Large intestine (tissue), 3 donors: ENCODE data around the gene GLUD1. TPM values are rescaled to one million over a fixed set of nuclear protein-coding genes. Genes with fewer than 3 reads are reported as not detected.
A peak's percentile ranks its signal among the peaks of the same experiment; 100 is the strongest.

Experiments used
- DNase-seq, 2 donors: peaks; one replicate each; pipeline versions ENCODE4 v3.0.0 to v3.0.0-alpha.2; 2013
- H3K27ac ChIP-seq: one replicate; pipeline ENCODE4 v1.5.1; 2013; ENCODE audit warnings: low read length
- H3K27me3 ChIP-seq: 2 replicates; pipeline ENCODE4 v1.6.1; 2013; ENCODE audit warnings: low read length; ENCODE audit not compliant: control insufficient read depth, insufficient read depth
- H3K36me3 ChIP-seq: 2 replicates; pipeline ENCODE4 v1.6.1; 2013; ENCODE audit warnings: low read length; ENCODE audit not compliant: control insufficient read depth, insufficient read depth
- H3K4me1 ChIP-seq: one replicate; pipeline ENCODE4 v1.6.1; 2013; ENCODE audit warnings: low read length; ENCODE audit not compliant: control insufficient read depth, insufficient read depth
- H3K4me3 ChIP-seq: one replicate; pipeline ENCODE4 v1.5.1; 2013; ENCODE audit warnings: low read length
- H3K9me3 ChIP-seq: one replicate; pipeline ENCODE4 v1.6.1; 2013; ENCODE audit warnings: mild to moderate bottlenecking, low read depth, low read length, moderate library complexity; ENCODE audit not compliant: control insufficient read depth
- WGBS: methylation state at CpG from one replicate; pipeline ENCODE4 v1.1.5; 2013; ENCODE audit warnings: low lambda C conversion rate; ENCODE audit not compliant: insufficient coverage; 5-methylcytosine and 5-hydroxymethylcytosine counted together
- polyA plus RNA-seq: library from polyadenylated mRNA; unstranded; fragments of 120-200 nt; gene quantifications from one replicate; pipeline ENCODE4 v1.2.1, GENCODE V29; 2013

GLUD1 gene
- polyA plus RNA-seq, 1 donor, result 142 TPM

DNA sequence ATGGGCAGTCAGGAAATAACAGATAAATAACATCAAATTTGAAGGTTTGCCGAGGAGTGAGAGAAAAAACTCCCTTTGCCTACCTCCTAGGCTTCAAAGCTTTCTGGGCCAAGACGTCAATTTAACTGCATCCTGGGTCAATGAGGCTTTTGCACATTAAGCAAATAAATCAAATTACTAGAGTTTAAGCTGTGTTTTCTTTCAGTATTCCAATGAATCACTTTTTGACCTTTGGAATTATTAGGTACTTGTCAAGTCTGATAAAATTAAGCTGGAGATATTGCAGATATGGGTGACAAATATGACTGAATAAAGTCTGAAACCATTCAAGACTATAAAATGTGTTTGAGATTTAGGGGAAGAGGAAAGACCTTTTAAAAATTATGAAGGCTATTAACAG lies 22.2 kb downstream of the GLUD1 start:
- DNase-seq, result peak in 1 of 2 donors; percentile 25
- H3K27me3 ChIP-seq, result no peaks in the 10 kb centered on the region
- no peaks in the 10 kb centered on the region for H3K9me3 ChIP-seq
- H3K4me1 ChIP-seq, result peaks cover 10% of the 10 kb centered on the region
- WGBS, result no CpG with 5 or more reads among the region's 2 CpGs
- no peak overlapping the region for H3K27ac ChIP-seq
- peaks cover 40% of the 10 kb centered on the region for H3K36me3 ChIP-seq
- H3K4me3 ChIP-seq, result no peak overlapping the region

DNA sequence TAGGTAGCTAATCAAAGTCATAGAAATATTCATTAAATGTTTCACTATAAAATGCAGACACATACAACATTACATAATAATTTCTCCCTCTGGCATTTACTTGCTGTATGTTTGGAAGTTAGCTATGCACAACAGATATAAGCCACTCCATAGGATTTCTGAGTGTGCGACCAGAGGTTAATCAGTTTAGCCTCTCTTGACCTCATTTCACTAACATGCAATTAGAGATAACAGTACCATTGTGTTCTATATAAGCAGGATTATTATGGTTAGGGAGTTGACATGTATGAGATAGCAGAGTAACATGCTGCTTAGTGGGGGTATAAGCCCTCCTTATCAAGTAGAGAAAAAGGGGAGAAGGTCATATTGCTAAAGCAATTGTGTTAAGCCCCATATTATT lies 26.4 kb downstream of the GLUD1 start:
- no peaks in the 10 kb centered on the region for H3K9me3 ChIP-seq
- no peak overlapping the region for H3K4me3 ChIP-seq
- DNase-seq, result peak in 1 of 2 donors; percentile 28
- H3K36me3 ChIP-seq, result peaks cover 68% of the 10 kb centered on the region
- WGBS, result no CpG with 5 or more reads among the region's 1 CpG
- H3K4me1 ChIP-seq, result peaks cover 24% of the 10 kb centered on the region
- no peaks in the 10 kb centered on the region for H3K27me3 ChIP-seq
- no peak overlapping the region for H3K27ac ChIP-seq

DNA sequence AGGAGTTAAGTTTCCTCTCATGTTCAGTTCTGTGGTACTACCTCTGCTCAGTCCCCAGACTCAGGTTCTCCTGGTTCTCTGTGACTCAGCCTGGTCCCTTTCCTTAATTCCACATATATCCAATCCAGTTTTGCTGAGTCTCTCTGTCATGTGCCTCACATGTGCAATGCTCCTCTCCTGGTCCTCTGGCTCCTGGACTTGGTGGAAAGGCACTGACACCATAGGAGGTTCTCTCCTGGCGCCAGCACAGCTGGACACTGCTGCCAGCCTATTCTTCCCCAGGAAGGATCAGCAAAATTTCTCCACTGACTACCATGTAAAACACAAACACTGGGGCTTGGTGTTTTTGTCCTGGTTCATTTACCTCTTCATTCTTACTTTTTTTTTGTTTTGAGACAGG lies 27.8 kb downstream of the GLUD1 start:
- WGBS, result no CpG with 5 or more reads among the region's 1 CpG
- H3K27me3 ChIP-seq, result no peaks in the 10 kb centered on the region
- H3K4me1 ChIP-seq, result peaks cover 19% of the 10 kb centered on the region
- H3K27ac ChIP-seq, result no peak overlapping the region
- no peaks in the 10 kb centered on the region for H3K9me3 ChIP-seq
- H3K36me3 ChIP-seq, result peaks cover 66% of the 10 kb centered on the region
- no peak overlapping the region for H3K4me3 ChIP-seq
- DNase-seq, result no peak

DNA sequence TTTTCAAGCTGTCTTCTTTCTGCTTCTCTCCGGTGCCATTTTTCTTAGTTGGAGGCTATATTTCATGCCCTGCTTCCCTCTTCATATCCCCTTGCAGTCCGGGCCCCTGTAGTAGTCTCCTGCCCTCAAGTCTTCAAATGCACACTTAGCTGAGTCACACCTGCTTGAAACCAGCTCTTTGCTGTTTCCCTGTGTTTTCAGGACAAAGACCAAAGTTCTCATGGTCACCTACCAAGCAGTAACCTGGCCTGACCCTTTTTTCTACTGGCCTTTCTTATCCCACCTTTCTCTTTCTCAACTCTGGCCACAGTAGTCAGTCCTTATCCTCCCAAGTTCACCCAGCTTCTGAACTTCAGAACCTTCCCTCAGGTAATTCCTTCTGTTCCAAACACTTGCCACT lies 28.5 kb downstream of the GLUD1 start:
- no peaks in the 10 kb centered on the region for H3K9me3 ChIP-seq
- H3K27ac ChIP-seq, result no peak overlapping the region
- H3K36me3 ChIP-seq, result peaks cover 69% of the 10 kb centered on the region
- no peak overlapping the region for H3K4me3 ChIP-seq
- peak; percentile 58 to 74 for DNase-seq
- no peaks in the 10 kb centered on the region for H3K27me3 ChIP-seq
- no CpG with 5 or more reads among the region's 2 CpGs for WGBS
- H3K4me1 ChIP-seq, result peaks cover 18% of the 10 kb centered on the region

DNA sequence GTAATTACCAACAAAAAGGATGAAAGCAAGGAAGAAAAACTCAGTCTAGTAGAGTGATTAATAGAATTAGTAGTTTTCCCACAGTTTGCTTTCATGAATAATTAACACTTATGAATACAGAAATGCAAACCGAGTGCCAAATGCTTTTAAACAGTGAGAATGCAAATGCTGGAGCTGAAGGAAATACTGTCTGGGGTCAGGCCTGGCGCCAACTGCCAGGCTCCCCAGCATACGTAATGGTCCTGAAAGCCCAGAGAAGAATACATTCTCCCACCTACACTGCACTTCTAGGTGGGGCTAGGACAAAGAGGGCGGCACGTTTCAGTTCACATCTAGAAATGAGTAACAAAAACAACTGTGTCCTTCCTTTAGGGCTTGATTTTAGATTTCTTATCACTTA lies 30.0 kb downstream of the GLUD1 start:
- Histone ChIP-seq H3K27me3 (no peaks in the 10 kb centered on the region), H3K4me1 (peaks cover 18% of the 10 kb centered on the region), H3K4me3 (no peak overlapping the region), H3K27ac (no peak overlapping the region), H3K36me3 (peaks cover 71% of the 10 kb centered on the region), H3K9me3 (no peaks in the 10 kb centered on the region)
- WGBS, result no CpG with 5 or more reads among the region's 5 CpGs
- no peak for DNase-seq

DNA sequence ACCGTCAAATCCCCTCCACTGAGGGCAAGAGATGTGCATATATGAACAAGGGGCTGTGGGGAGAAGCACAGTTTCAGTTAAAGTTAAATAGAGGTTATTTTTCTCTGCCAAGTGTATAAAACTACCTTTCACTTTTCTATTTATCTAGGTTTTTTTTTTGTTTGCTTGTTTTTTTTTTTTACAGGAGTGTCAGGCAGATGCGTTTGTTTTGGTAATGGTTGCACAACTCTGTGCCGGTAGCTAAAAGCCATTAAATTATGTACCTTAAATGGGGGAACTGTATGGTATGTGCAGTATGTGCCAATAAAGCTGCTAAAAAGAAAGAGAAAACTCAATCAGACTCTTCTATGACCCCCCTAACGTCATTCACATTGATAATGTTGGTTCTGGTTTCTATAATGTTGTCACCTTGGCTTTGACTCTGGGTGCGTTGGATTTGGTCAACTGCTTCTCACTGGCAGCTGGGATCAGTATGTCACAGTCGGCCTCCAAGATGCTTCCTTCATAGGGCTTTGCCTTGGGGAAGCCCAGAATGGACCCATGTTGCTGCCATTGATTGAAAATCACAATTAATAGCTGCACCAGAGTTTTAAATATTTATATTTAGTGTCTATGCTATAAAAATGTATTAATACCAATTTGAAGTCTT lies 34.2 kb downstream of the GLUD1 start:
- H3K4me1 ChIP-seq, result no peaks in the 10 kb centered on the region
- no peaks in the 10 kb centered on the region for H3K27me3 ChIP-seq
- no peaks in the 10 kb centered on the region for H3K9me3 ChIP-seq
- H3K36me3 ChIP-seq, result peaks cover 76% of the 10 kb centered on the region
- DNase-seq, result no peak
- H3K4me3 ChIP-seq, result no peak overlapping the region
- H3K27ac ChIP-seq, result no peak overlapping the region
- WGBS, result 100% methylated on average over 2 of the region's 6 CpGs

DNA sequence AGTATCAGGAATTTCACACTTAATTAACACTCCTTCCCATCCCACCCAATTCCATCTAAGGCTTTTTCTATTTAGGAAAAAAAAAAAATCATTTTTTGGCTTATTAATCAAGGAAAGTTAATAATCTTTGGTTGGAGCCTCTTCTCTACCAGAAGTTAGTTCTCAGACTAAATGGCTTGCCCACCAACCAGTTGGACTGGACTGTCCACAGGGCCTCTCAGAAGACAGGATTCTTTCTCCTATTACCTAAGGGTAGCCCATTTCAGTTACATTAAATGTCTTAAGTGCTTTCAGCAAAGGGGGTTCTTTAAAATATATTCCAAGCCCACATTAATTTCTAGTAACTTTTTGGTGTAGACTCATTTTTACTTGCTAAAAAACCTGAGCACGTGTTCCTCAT lies 35.2 kb downstream of the GLUD1 start:
- Histone ChIP-seq H3K27me3 (no peaks in the 10 kb centered on the region), H3K4me3 (no peak overlapping the region), H3K36me3 (peaks cover 78% of the 10 kb centered on the region), H3K4me1 (no peaks in the 10 kb centered on the region), H3K9me3 (no peaks in the 10 kb centered on the region), H3K27ac (no peak overlapping the region)
- WGBS, result 88% methylated on average over 1 of the region's 1 CpG
- no peak for DNase-seq

DNA sequence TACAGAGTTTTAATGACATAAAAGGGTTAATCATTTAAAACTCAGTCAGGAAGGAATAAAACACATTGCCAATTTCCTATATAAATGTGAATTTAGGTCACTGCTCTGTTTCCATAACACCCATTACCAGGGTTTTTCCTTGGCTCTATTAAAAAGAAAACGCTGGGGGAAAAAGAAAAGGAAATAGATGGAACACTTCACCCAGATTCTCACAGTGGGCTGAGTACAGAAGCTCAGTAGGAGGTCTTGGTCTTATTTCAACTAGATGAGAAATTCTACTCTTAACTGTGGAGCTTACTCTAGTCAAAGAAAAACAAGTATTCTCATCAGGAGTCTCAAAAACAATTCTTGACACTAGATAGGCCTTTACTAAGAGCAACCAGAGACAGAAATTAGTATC lies 36.5 kb downstream of the GLUD1 start:
- H3K36me3 ChIP-seq, result peaks cover 79% of the 10 kb centered on the region
- H3K4me3 ChIP-seq, result no peak overlapping the region
- no peaks in the 10 kb centered on the region for H3K27me3 ChIP-seq
- H3K4me1 ChIP-seq, result no peaks in the 10 kb centered on the region
- WGBS, result no CpG with 5 or more reads among the region's 1 CpG
- H3K27ac ChIP-seq, result no peak overlapping the region
- no peak for DNase-seq
- H3K9me3 ChIP-seq, result no peaks in the 10 kb centered on the region

DNA sequence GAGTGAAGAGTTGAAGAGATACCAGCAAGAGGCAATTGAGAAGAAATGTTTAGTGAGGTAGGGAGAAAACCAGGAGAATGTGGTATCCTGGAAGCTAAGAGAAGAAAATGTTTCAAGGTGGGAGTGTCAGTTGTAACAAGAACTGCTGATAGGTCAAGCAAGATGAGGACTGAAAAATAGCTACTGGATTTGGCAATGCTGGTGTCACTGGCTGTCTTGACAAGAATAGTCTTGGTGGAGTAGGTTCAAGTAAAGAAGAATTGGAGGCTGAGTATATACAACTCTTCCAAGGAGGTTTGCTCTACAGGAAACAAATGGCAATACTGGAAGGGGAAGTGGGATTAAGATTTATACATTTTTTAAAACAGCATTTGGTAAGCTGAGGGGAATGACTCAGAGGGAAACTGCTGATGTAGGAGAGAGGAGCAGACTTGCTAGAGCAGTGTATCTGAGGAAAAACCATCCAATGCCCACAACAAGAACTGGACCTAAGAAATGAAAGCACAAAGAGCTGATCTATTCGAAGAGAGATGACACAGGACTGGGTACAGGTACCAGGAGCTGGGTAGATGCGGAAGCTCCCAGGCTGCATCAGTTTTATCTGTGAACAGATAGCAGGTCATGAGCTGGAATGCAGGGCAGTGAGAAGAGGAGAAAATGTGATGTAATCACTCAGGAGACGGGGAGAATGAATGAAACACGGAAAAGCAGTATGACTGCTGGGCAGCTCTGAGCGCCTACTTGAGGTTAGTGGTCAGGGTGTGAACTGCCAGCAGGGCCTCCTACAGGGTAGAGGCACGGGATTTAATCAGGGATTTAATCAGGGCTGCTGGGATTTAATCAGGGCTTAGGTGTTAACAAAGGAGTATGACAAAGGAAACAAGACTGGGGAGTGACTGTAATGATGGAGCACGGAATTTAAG lies 40.0 kb downstream of the GLUD1 start:
- H3K4me1 ChIP-seq, result no peaks in the 10 kb centered on the region
- DNase-seq, result no peak
- no peaks in the 10 kb centered on the region for H3K27me3 ChIP-seq
- H3K9me3 ChIP-seq, result no peaks in the 10 kb centered on the region
- 72% methylated on average over 2 of the region's 7 CpGs for WGBS
- peaks cover 77% of the 10 kb centered on the region for H3K36me3 ChIP-seq
- H3K27ac ChIP-seq, result no peak overlapping the region
- H3K4me3 ChIP-seq, result no peak overlapping the region

DNA sequence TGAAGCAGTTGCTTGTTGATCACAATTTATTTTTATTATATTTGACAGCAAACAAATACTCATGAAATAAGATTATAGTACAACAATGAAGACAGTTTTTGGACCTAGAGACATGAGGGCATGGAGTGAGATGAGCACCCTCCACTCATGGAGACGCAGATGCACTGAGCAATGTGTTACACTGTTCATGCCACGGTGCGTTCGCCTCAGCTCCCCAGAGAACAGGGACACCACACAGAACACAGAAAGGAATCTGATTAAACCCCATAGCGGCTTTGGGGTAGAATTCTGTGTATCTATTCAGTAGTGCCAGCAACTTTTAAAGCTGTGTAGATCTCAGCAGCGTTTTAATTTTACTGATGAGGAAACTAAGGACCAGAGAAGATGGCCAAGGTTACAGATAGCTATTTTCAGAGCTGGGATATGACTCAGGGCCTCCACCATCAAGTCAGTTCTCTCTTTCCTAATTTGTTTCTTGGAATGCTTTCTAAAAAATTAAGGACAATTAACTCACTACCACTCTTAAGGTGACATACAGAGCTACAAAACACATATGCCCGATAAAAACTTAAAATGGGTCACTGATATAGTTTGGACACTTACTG lies 41.0 kb downstream of the GLUD1 start:
- Histone ChIP-seq H3K4me3 (no peak overlapping the region), H3K36me3 (peaks cover 73% of the 10 kb centered on the region), H3K27me3 (no peaks in the 10 kb centered on the region), H3K9me3 (no peaks in the 10 kb centered on the region), H3K4me1 (no peaks in the 10 kb centered on the region), H3K27ac (no peak overlapping the region)
- no peak for DNase-seq
- WGBS, result 100% methylated on average over 2 of the region's 7 CpGs
